Mesenchymal stem cell (in vitro differentiated cells and primary cell): ENCODE data around the gene LAMC1.

Experiments used
- DNase-seq: peaks from one replicate; pipeline ENCODE4 v3.0.0-alpha.2; 2013
- H2AFZ ChIP-seq: one replicate; pipeline ENCODE4 v1.6.1; 2013; ENCODE audit warnings: low read depth, mild to moderate bottlenecking, control low read depth, inconsistent platforms, low read length, moderate library complexity
- H2AK5ac ChIP-seq: 2 replicates; pipeline ENCODE4 v1.6.1; 2013; ENCODE audit warnings: low read length, moderate library complexity, mild to moderate bottlenecking, inconsistent platforms; ENCODE audit not compliant: severe bottlenecking
- H2BK120ac ChIP-seq: one replicate; pipeline ENCODE4 v1.6.1; 2013; ENCODE audit warnings: low read depth, mild to moderate bottlenecking, inconsistent platforms, low read length, moderate library complexity
- H2BK12ac ChIP-seq, 2 experiments: one replicate each; pipeline ENCODE4 v1.6.1; 2013; ENCODE audit warnings: inconsistent platforms in 2 of 2, low read length in 2 of 2, mild to moderate bottlenecking in 2 of 2, moderate library complexity in 2 of 2, control low read depth in 1 of 2
- H2BK15ac ChIP-seq: one replicate; pipeline ENCODE4 v1.6.1; 2013; ENCODE audit warnings: mild to moderate bottlenecking, low read depth, inconsistent platforms; ENCODE audit not compliant: poor library complexity, severe bottlenecking
- H2BK5ac ChIP-seq: 2 replicates; pipeline ENCODE4 v1.6.1; 2013; ENCODE audit warnings: low read depth, mild to moderate bottlenecking, low read length, control low read depth, inconsistent platforms; ENCODE audit not compliant: poor library complexity, severe bottlenecking
- H3K14ac ChIP-seq, 2 experiments: one replicate each; pipeline ENCODE4 v1.6.1; 2013; ENCODE audit warnings: inconsistent platforms in 2 of 2, low read length in 2 of 2, control low read depth in 1 of 2, mild to moderate bottlenecking in 1 of 2, moderate library complexity in 1 of 2
- H3K18ac ChIP-seq, 2 experiments: one replicate each; pipeline ENCODE4 v1.6.1; 2013; ENCODE audit warnings: inconsistent platforms in 2 of 2, low read length in 2 of 2, control low read depth in 1 of 2, low read depth in 1 of 2, mild to moderate bottlenecking in 1 of 2
- H3K23ac ChIP-seq, 2 experiments: one replicate each; pipeline ENCODE4 v1.6.1; 2013; ENCODE audit warnings: inconsistent platforms in 2 of 2, low read length in 2 of 2, mild to moderate bottlenecking in 2 of 2, moderate library complexity in 2 of 2, control low read depth in 1 of 2
- H3K27ac ChIP-seq: 2 replicates; pipeline ENCODE4 v1.5.1; 2013; ENCODE audit warnings: mild to moderate bottlenecking, moderate library complexity, low read length, control low read depth, inconsistent platforms; ENCODE audit not compliant: poor library complexity, severe bottlenecking
- H3K27me3 ChIP-seq, 2 experiments: 2 replicates each; pipeline versions ENCODE4 v1.6.1 to v1.7.0; 2013; ENCODE audit warnings: low read length in 2 of 2, mild to moderate bottlenecking in 2 of 2, moderate library complexity in 2 of 2, control low read depth in 1 of 2, inconsistent platforms in 1 of 2; ENCODE audit not compliant: control insufficient read depth in 1 of 2, insufficient read depth in 1 of 2
- H3K36me3 ChIP-seq, 2 experiments: 2 replicates each; pipeline versions ENCODE4 v1.6.1 to v1.7.0; 2013; ENCODE audit warnings: low read length in 2 of 2, control low read depth in 1 of 2, inconsistent platforms in 1 of 2, low read depth in 1 of 2, mild to moderate bottlenecking in 1 of 2; ENCODE audit not compliant: insufficient read depth in 2 of 2, control insufficient read depth in 1 of 2
- H3K4ac ChIP-seq, 2 experiments: one replicate each; pipeline ENCODE4 v1.6.1; 2013; ENCODE audit warnings: inconsistent platforms in 2 of 2, low read length in 2 of 2, mild to moderate bottlenecking in 2 of 2, moderate library complexity in 2 of 2, control low read depth in 1 of 2, low read depth in 1 of 2
- H3K4me1 ChIP-seq: 2 replicates; pipeline ENCODE4 v1.6.1; 2013; ENCODE audit warnings: low read depth, low read length, control low read depth; ENCODE audit not compliant: control insufficient read depth, insufficient read depth
- H3K4me2 ChIP-seq: 2 replicates; pipeline ENCODE4 v1.6.1; 2013; ENCODE audit warnings: low read length, mild to moderate bottlenecking, inconsistent platforms; ENCODE audit not compliant: poor library complexity, severe bottlenecking
- H3K4me3 ChIP-seq, 2 experiments: 2 replicates each; pipeline versions ENCODE4 v1.5.1 to v1.7.0; 2013; ENCODE audit warnings: low read length in 2 of 2, mild to moderate bottlenecking in 2 of 2, control low read depth in 1 of 2, low read depth in 1 of 2; ENCODE audit not compliant: insufficient read depth in 1 of 2
- H3K79me1 ChIP-seq: replicated peaks from 2 replicates; pipeline ENCODE4 v1.6.1; 2013; ENCODE audit warnings: mild to moderate bottlenecking, control low read depth, low read length, inconsistent platforms; ENCODE audit not compliant: poor library complexity, severe bottlenecking
- H3K9ac ChIP-seq: 2 replicates; pipeline ENCODE4 v1.7.0; 2013; ENCODE audit warnings: mild to moderate bottlenecking, low read length, moderate library complexity
- H3K9me3 ChIP-seq: 2 replicates; pipeline ENCODE4 v1.7.0; 2013; ENCODE audit warnings: mild to moderate bottlenecking, low read length; ENCODE audit not compliant: control insufficient read depth
- H4K8ac ChIP-seq: one replicate; pipeline ENCODE4 v1.6.1; 2013; ENCODE audit warnings: inconsistent platforms, mild to moderate bottlenecking, low read length, moderate library complexity
- H4K91ac ChIP-seq: one replicate; pipeline ENCODE4 v1.6.1; 2013; ENCODE audit warnings: mild to moderate bottlenecking, low read length, inconsistent platforms
- WGBS: methylation state at CpG from one replicate; pipeline ENCODE4 v1.1.7; 2013; ENCODE audit warnings: mixed read lengths; 5-methylcytosine and 5-hydroxymethylcytosine counted together

Gene LAMC1

DNA sequence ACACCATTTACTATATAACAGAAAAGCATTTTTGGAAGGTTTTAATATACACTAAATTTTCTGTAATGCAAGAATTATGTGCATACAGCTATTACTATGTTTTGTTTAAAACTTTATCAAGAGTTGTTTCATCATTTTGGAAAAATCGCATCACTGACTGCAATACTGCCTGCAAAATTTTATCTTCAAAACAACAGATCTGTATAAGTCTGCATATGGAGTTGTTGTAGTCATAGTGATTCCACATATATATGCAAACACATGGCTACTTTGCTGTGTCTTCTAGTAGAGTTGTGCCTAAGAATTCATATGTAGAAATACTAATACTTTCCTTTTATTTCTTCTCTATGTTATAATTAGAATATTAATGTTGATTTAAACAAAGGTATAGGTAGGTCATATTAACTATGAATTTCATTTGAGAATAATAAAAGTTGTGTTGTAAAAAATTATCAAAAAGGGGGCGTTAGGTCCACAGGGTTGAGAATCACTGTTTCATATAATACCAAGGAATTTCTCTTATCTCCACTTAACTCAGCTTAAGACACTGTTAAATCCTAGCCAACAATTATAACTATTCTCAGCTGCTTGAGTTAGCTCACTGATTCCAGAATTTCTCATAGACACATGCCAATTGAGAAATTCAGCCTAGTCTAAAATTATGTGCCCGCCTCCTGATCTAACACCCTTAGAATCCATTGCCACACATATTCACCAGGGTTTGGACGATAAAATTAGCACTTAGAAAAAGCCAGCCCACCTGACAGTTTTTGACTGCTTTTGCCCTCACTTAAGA, 22.9 kb upstream of the LAMC1 start:
- Histone ChIP-seq H2AK5ac (no peak overlapping the region), H3K79me1 (no peaks in the 10 kb centered on the region), H3K36me3 (no peaks in the 10 kb centered on the region), H2AFZ (no peak overlapping the region), H2BK12ac (no peak overlapping the region), H3K4me1 (no peaks in the 10 kb centered on the region), H2BK15ac (no peak overlapping the region), H2BK5ac (no peak overlapping the region), H2BK120ac (no peak overlapping the region), H3K9me3 (no peaks in the 10 kb centered on the region), H3K9ac (peak overlapping the region; percentile 21), H3K4me3 (no peak overlapping the region), H3K4ac (no peak overlapping the region), H3K27ac (no peak overlapping the region), H3K4me2 (no peak overlapping the region), H4K8ac (no peak overlapping the region), H4K91ac (no peak overlapping the region), H3K23ac (no peak overlapping the region), H3K18ac (no peak overlapping the region), H3K27me3 (no peaks in the 10 kb centered on the region), H3K14ac (no peak overlapping the region)
- DNase-seq = no peak
- 97% methylated on average over 4 of the region's 4 CpGs for WGBS

- H3K27me3 ChIP-seq = no peaks in the 10 kb centered on the region
- no peak overlapping the region for H4K91ac ChIP-seq
- H3K9ac ChIP-seq = peak overlapping the region; percentile 74
- H2BK15ac ChIP-seq = no peak overlapping the region
- no peaks in the 10 kb centered on the region for H3K36me3 ChIP-seq
- H4K8ac ChIP-seq = no peak overlapping the region
- no peak overlapping the region for H2BK12ac ChIP-seq
- no peak overlapping the region for H3K18ac ChIP-seq
- no peak overlapping the region for H2BK5ac ChIP-seq
- DNase-seq = no peak
- no peak overlapping the region for H3K14ac ChIP-seq
- H2AK5ac ChIP-seq = no peak overlapping the region
- no peaks in the 10 kb centered on the region for H3K9me3 ChIP-seq
- no peak overlapping the region for H3K27ac ChIP-seq
- no peaks in the 10 kb centered on the region for H3K4me1 ChIP-seq
- no peak overlapping the region for H3K4me2 ChIP-seq
- no peak overlapping the region for H3K4ac ChIP-seq
- no peak overlapping the region for H3K23ac ChIP-seq
- no peaks in the 10 kb centered on the region for H3K79me1 ChIP-seq
- no peak overlapping the region for H2BK120ac ChIP-seq
- no peak overlapping the region for H2AFZ ChIP-seq
- H3K4me3 ChIP-seq = peak overlapping the region in 1 of 2 experiments; percentile 27
Observed at GRCh38 chr1:183002267-183002666, 21.0 kb upstream of the LAMC1 start.

DNA sequence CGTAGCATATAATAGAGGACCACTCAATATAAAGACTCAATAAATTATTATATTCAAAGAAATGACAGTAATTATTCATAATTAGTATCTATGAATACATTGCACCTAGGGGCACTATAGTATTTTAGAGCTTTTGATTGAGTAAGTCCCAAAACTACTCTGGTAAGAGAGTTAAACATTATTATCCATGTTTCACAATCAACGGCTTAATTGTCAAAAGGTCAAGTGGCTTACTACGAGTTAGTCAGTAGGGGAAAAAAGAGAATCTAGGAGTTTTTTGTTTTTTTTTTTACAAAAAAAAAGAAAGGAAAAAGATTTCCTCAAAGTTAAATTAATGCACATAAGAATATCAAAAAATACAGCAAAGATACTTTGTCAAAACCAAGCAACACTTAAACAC, 20.4 kb upstream of the LAMC1 start:
- H3K18ac ChIP-seq = no peak overlapping the region
- no peak overlapping the region for H2BK12ac ChIP-seq
- no peaks in the 10 kb centered on the region for H3K79me1 ChIP-seq
- H3K4me1 ChIP-seq = no peaks in the 10 kb centered on the region
- no peak overlapping the region for H4K8ac ChIP-seq
- WGBS = no CpG with 5 or more reads among the region's 3 CpGs
- H2AFZ ChIP-seq = no peak overlapping the region
- peak overlapping the region; percentile 74 for H3K9ac ChIP-seq
- peak; percentile 79 for DNase-seq
- no peak overlapping the region for H3K23ac ChIP-seq
- no peak overlapping the region for H2AK5ac ChIP-seq
- H2BK120ac ChIP-seq = no peak overlapping the region
- H3K4ac ChIP-seq = no peak overlapping the region
- no peak overlapping the region for H2BK5ac ChIP-seq
- H3K4me3 ChIP-seq = peak overlapping the region in 1 of 2 experiments; percentile 34
- no peak overlapping the region for H4K91ac ChIP-seq
- no peaks in the 10 kb centered on the region for H3K36me3 ChIP-seq
- H2BK15ac ChIP-seq = no peak overlapping the region
- no peaks in the 10 kb centered on the region for H3K27me3 ChIP-seq
- H3K27ac ChIP-seq = no peak overlapping the region
- H3K9me3 ChIP-seq = no peaks in the 10 kb centered on the region
- H3K14ac ChIP-seq = no peak overlapping the region
- no peak overlapping the region for H3K4me2 ChIP-seq

DNA sequence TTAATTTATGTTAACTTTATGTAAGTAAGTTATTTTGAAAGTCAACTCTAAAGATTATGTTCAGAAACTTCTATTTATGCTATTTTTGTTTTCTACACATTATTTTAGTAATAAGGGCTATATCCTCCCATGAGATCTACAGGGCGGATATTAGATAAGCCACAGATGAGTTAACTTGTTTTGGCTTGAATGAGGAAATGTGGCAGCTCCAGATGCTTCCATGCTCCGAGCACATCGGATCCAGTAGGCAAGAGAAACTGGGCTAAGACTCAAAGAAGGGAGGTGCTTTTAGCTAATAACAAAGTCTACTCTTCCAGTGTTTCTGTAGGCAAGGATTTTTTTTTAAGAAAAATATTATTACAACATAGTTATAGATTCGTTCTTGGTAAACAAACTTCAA, 20.0 kb upstream of the LAMC1 start:
- Histone ChIP-seq H2BK120ac (no peak overlapping the region), H2BK5ac (no peak overlapping the region), H2AK5ac (no peak overlapping the region), H3K4me2 (no peak overlapping the region), H3K9me3 (no peaks in the 10 kb centered on the region), H3K36me3 (no peaks in the 10 kb centered on the region), H3K4me1 (no peaks in the 10 kb centered on the region), H4K91ac (no peak overlapping the region), H3K4ac (no peak overlapping the region), H3K79me1 (no peaks in the 10 kb centered on the region), H2BK12ac (no peak overlapping the region), H3K23ac (no peak overlapping the region), H3K18ac (no peak overlapping the region), H3K27me3 (no peaks in the 10 kb centered on the region), H3K14ac (no peak overlapping the region), H2AFZ (no peak overlapping the region), H2BK15ac (no peak overlapping the region), H4K8ac (no peak overlapping the region), H3K4me3 (peak overlapping the region in 1 of 2 experiments; percentile 42), H3K27ac (no peak overlapping the region), H3K9ac (peak overlapping the region; percentile 74)
- 72% methylated on average over 4 of the region's 4 CpGs for WGBS
- peak; percentile 24 for DNase-seq
